HG02852 (cell line): Measurements from ENCODE around the gene FBH1.
"Not testable (repeated sequence)": the region's sequence is repeated elsewhere in the genome, so short reads cannot be mapped to it uniquely, and the experiment has no call there.

Experiments used
- ATAC-seq: cut with Tn5 transposase; IDR thresholded peaks from one replicate; pipeline ENCODE4 v1.9.1; 2021; ENCODE audit warnings: mild to moderate bottlenecking, moderate library complexity; ENCODE audit not compliant: unreplicated experiment

The FBH1 gene

GRCh38 chr10:5956146-5956936 is 66.3 kb downstream of the FBH1 start:
- ATAC-seq, result no peak

- no peak for ATAC-seq
Observed at GRCh38 chr10:5958077-5958476, 68.0 kb downstream of the FBH1 start.

GRCh38 chr10:5958675-5959074 is 68.6 kb downstream of the FBH1 start:
- ATAC-seq, result no peak

- ATAC-seq, result no peak
Observed at GRCh38 chr10:5959142-5959541, 69.1 kb downstream of the FBH1 start.

- ATAC-seq, result no peak
Observed at GRCh38 chr10:5959581-5960069, 69.6 kb downstream of the FBH1 start.

- no peak for ATAC-seq
Observed at GRCh38 chr10:5960070-5960972, 70.3 kb downstream of the FBH1 start.

- not testable (repeated sequence) for ATAC-seq
Observed at GRCh38 chr10:5960973-5961275, 70.9 kb downstream of the FBH1 start.

GRCh38 chr10:5961405-5962100 is 71.5 kb downstream of the FBH1 start:
- no peak for ATAC-seq

GRCh38 chr10:5962358-5962940 is 72.4 kb downstream of the FBH1 start:
- not testable (repeated sequence) for ATAC-seq

GRCh38 chr10:5963071-5963470 is 73.0 kb downstream of the FBH1 start:
- ATAC-seq, result no peak

GRCh38 chr10:5963591-5963990 is 73.5 kb downstream of the FBH1 start:
- no peak for ATAC-seq

GRCh38 chr10:5964736-5965135 is 74.7 kb downstream of the FBH1 start:
- ATAC-seq, result no peak

- no peak for ATAC-seq
Observed at GRCh38 chr10:5965266-5965665, 75.2 kb downstream of the FBH1 start.

GRCh38 chr10:5968037-5968680 is 78.1 kb downstream of the FBH1 start:
- ATAC-seq, result no peak

GRCh38 chr10:5968681-5969453 is 78.8 kb downstream of the FBH1 start:
- no peak for ATAC-seq

GRCh38 chr10:5970066-5970465 is 80.0 kb downstream of the FBH1 start:
- no peak for ATAC-seq

GRCh38 chr10:5970527-5970926 is 80.5 kb downstream of the FBH1 start:
- ATAC-seq, result no peak

- ATAC-seq, result no peak
Observed at GRCh38 chr10:5971315-5971832, 81.3 kb downstream of the FBH1 start.

GRCh38 chr10:5971886-5972285 is 81.8 kb downstream of the FBH1 start:
- ATAC-seq, result no peak

- ATAC-seq, result no peak
Observed at GRCh38 chr10:5973069-5973468, 83.0 kb downstream of the FBH1 start.
